Effector memory CD4-positive, alpha-beta T cell (primary cell): ENCODE measurements around the gene MAP3K21.

Source experiments
- DNase-seq, 3 donors: peaks; one replicate each; pipeline ENCODE4 v3.0.0-alpha.2; 2020
- H3K27ac ChIP-seq: 2 replicates; pipeline ENCODE4 v1.7.0; 2013; ENCODE audit warnings: mild to moderate bottlenecking, low read length, moderate library complexity; ENCODE audit not compliant: insufficient read depth, poor library complexity, severe bottlenecking
- H3K27me3 ChIP-seq: replicated peaks from 2 replicates; pipeline ENCODE4 v1.7.0; 2013; ENCODE audit warnings: mild to moderate bottlenecking, low read length; ENCODE audit not compliant: insufficient read depth, control insufficient read depth, poor library complexity, severe bottlenecking
- H3K36me3 ChIP-seq: 2 replicates; pipeline ENCODE4 v1.7.0; 2013; ENCODE audit warnings: mild to moderate bottlenecking, low read length, moderate library complexity; ENCODE audit not compliant: control insufficient read depth, insufficient read depth
- H3K4me1 ChIP-seq: 2 replicates; pipeline ENCODE4 v1.7.0; 2013; ENCODE audit warnings: low read length, mild to moderate bottlenecking; ENCODE audit not compliant: control insufficient read depth, insufficient read depth, poor library complexity, severe bottlenecking
- H3K4me3 ChIP-seq: 2 replicates; pipeline ENCODE4 v1.7.0; 2013; ENCODE audit warnings: low read length, low read depth, mild to moderate bottlenecking; ENCODE audit not compliant: insufficient read depth, poor library complexity, severe bottlenecking
- H3K9me3 ChIP-seq: 2 replicates; pipeline ENCODE4 v1.7.0; 2013; ENCODE audit warnings: mild to moderate bottlenecking, low read length, moderate library complexity; ENCODE audit not compliant: control insufficient read depth

The MAP3K21 gene

GRCh38 chr1:233295237-233295974, 32.1 kb upstream of the MAP3K21 start, which contains the start of gene PCNX2:
Gene PCNX2 (minus strand): TSS chr1:233295725. CDS start chr1:233295478, 247 bp downstream.
- Histone ChIP-seq H3K4me3 (peak within 1 kb of the TSS; percentile 85), H3K4me1 (peaks cover 9% of the 10 kb centered on the region), H3K27me3 (no peaks in the 10 kb centered on the region), H3K27ac (peak within 1 kb of the TSS; percentile 71), H3K36me3 (no peaks in the 10 kb centered on the region), H3K9me3 (no peaks in the 10 kb centered on the region)
- peak; percentile 48 to 53 (median 50) for DNase-seq

- H3K4me3 ChIP-seq: peak overlapping the region; percentile 85
- H3K36me3 ChIP-seq: no peaks in the 10 kb centered on the region
- no peak for DNase-seq
- H3K27ac ChIP-seq: peak overlapping the region; percentile 71
- peaks cover 9% of the 10 kb centered on the region for H3K4me1 ChIP-seq
- no peaks in the 10 kb centered on the region for H3K9me3 ChIP-seq
- no peaks in the 10 kb centered on the region for H3K27me3 ChIP-seq
Observed at GRCh38 chr1:233295975-233296322, 31.6 kb upstream of the MAP3K21 start.

- Histone ChIP-seq H3K36me3 (no peaks in the 10 kb centered on the region), H3K27me3 (no peaks in the 10 kb centered on the region), H3K9me3 (no peaks in the 10 kb centered on the region), H3K4me3 (no peak overlapping the region), H3K27ac (no peak overlapping the region), H3K4me1 (peaks cover 5% of the 10 kb centered on the region)
- DNase-seq: no peak
Observed at GRCh38 chr1:233299450-233299849, 28.1 kb upstream of the MAP3K21 start.

GRCh38 chr1:233300326-233300725, 27.2 kb upstream of the MAP3K21 start:
- no peaks in the 10 kb centered on the region for H3K27me3 ChIP-seq

GRCh38 chr1:233304489-233305102, 22.9 kb upstream of the MAP3K21 start:
- H3K36me3 ChIP-seq: no peaks in the 10 kb centered on the region
- no peaks in the 10 kb centered on the region for H3K4me1 ChIP-seq
- no peaks in the 10 kb centered on the region for H3K9me3 ChIP-seq
- H3K27me3 ChIP-seq: no peaks in the 10 kb centered on the region
- no peak overlapping the region for H3K27ac ChIP-seq
- no peak for DNase-seq
- H3K4me3 ChIP-seq: no peak overlapping the region

More at GRCh38 chr1:233300326-233300725, 27.2 kb upstream of the MAP3K21 start:
- Histone ChIP-seq H3K9me3 (no peaks in the 10 kb centered on the region), H3K4me1 (peaks cover 5% of the 10 kb centered on the region), H3K4me3 (no peak overlapping the region), H3K36me3 (no peaks in the 10 kb centered on the region), H3K27ac (no peak overlapping the region)
- DNase-seq: no peak

- no peaks in the 10 kb centered on the region for H3K9me3 ChIP-seq
- H3K36me3 ChIP-seq: no peaks in the 10 kb centered on the region
- H3K4me3 ChIP-seq: no peak overlapping the region
- no peak for DNase-seq
- H3K27me3 ChIP-seq: no peaks in the 10 kb centered on the region
- H3K4me1 ChIP-seq: no peaks in the 10 kb centered on the region
- no peak overlapping the region for H3K27ac ChIP-seq
Observed at GRCh38 chr1:233313434-233314155, 13.9 kb upstream of the MAP3K21 start.

- H3K27me3 ChIP-seq: no peaks in the 10 kb centered on the region
- no peaks in the 10 kb centered on the region for H3K4me1 ChIP-seq
- DNase-seq: no peak
- H3K9me3 ChIP-seq: no peaks in the 10 kb centered on the region
- no peaks in the 10 kb centered on the region for H3K36me3 ChIP-seq
- no peak overlapping the region for H3K4me3 ChIP-seq
- no peak overlapping the region for H3K27ac ChIP-seq
Observed at GRCh38 chr1:233315718-233316301, 11.7 kb upstream of the MAP3K21 start.

- H3K4me1 ChIP-seq: no peaks in the 10 kb centered on the region
Observed at GRCh38 chr1:233316473-233316872, 11.1 kb upstream of the MAP3K21 start.

GRCh38 chr1:233319272-233319671, 8.3 kb upstream of the MAP3K21 start:
- no peak overlapping the region for H3K4me3 ChIP-seq
- no peak overlapping the region for H3K27ac ChIP-seq
- H3K27me3 ChIP-seq: no peaks in the 10 kb centered on the region
- no peaks in the 10 kb centered on the region for H3K9me3 ChIP-seq
- no peak for DNase-seq
- no peaks in the 10 kb centered on the region for H3K4me1 ChIP-seq
- H3K36me3 ChIP-seq: no peaks in the 10 kb centered on the region

More at GRCh38 chr1:233316473-233316872, 11.1 kb upstream of the MAP3K21 start:
- DNase-seq: no peak
- Histone ChIP-seq H3K9me3 (no peaks in the 10 kb centered on the region), H3K27ac (no peak overlapping the region), H3K27me3 (no peaks in the 10 kb centered on the region), H3K4me3 (no peak overlapping the region), H3K36me3 (no peaks in the 10 kb centered on the region)
